ENCODE results near the gene UCP2. TPM values are rescaled to one million over a fixed set of nuclear protein-coding genes. Genes with fewer than 3 reads are reported as not detected.

The UCP2 gene
- total and polyA plus RNA-seq, 9 of the 15 experiments (the other 6 are each of a cell fraction or from before 2014, with no cell fraction given): 19.2 to 216 (median 87.9) TPM

- TF ChIP-seq SREBF2 (CRISPR knock-in tag; IDR thresholded peaks at IDR 0.05): no peak
- 0 out of 4 replicates have a peak, but pooled peaks of 1 of the 2 experiments have one; percentile 19 for TF ChIP-seq NRF1 (conservative IDR thresholded peaks at IDR 0.05 in 1 of 2, IDR thresholded peaks at IDR 0.05 in 1 of 2)
- no peak for TF ChIP-seq GTF3C2 (IDR thresholded peaks at IDR 0.05; ENCODE audit: borderline replicate concordance, extremely low read depth, insufficient read length)
- TF ChIP-seq LEF1 (IDR thresholded peaks at IDR 0.05): 0 out of 2 replicates have a peak, but pooled peaks have one; percentile 29
- TF ChIP-seq NFIC (IDR thresholded peaks at IDR 0.05): peak; percentile 89
- TF ChIP-seq SP1 (CRISPR knock-in tag; IDR thresholded peaks at IDR 0.05): peak; percentile 26; the same call in 1 of the 2 replicates
- no peak for TF ChIP-seq ZNF518B (CRISPR knock-in tag; IDR thresholded peaks at IDR 0.05)
- TF ChIP-seq SMARCE1 (IDR thresholded peaks at IDR 0.05): peak; percentile 73
- TF ChIP-seq KLF16 (IDR thresholded peaks at IDR 0.05): peak; percentile 89
- no peak for TF ChIP-seq POLR2AphosphoS2 (IDR thresholded peaks at IDR 0.05; ENCODE audit: low read length)
- TF ChIP-seq ATF3 (IDR thresholded peaks at IDR 0.05): 0 out of 2 replicates have a peak, but pooled peaks have one; percentile 30
- TF ChIP-seq ATF3 (CRISPR knock-in tag; conservative IDR thresholded peaks at IDR 0.05): no peak
- TF ChIP-seq PHB2 (IDR thresholded peaks at IDR 0.05; ENCODE audit: low read depth): peak; percentile 77
- no peak for TF ChIP-seq USF1 (CRISPR knock-in tag; IDR thresholded peaks at IDR 0.05)
- TF ChIP-seq MBD2 (IDR thresholded peaks at IDR 0.05; ENCODE audit: borderline replicate concordance, low read depth): 0 out of 2 replicates have a peak, but pooled peaks have one; percentile 43
- TF ChIP-seq SMAD4 (CRISPR knock-in tag; conservative IDR thresholded peaks at IDR 0.05): peak; percentile 86
- no peak for TF ChIP-seq ZBTB26 (CRISPR knock-in tag; IDR thresholded peaks at IDR 0.05)
These were observed 33.5 kb upstream of the UCP2 start (continued) for GRCh38 chr11:74015919-74016684.

Data from K562 (cell line).